Measurements from ENCODE around the gene FOSL2.

Gene FOSL2

GRCh38 chr2:28378679-28379584 is 13.7 kb upstream of the FOSL2 start:
- H3K56ac ChIP-seq (ENCODE audit: low read length) = no peak overlapping the region
- no peak overlapping the region for H2BK120ac ChIP-seq (ENCODE audit: low read depth, low read length)
- H3K4me1 ChIP-seq (ENCODE audit: control insufficient read depth, low read depth, low read length) = no peaks in the 10 kb centered on the region
- no peaks in the 10 kb centered on the region for H3K36me3 ChIP-seq (ENCODE audit: control insufficient read depth, insufficient read depth, low read length)
- no peaks in the 10 kb centered on the region for H3K79me2 ChIP-seq (ENCODE audit: control insufficient read depth, insufficient read depth, low read length)
- DNase-seq = no peak
- no peak overlapping the region for H3K4ac ChIP-seq (ENCODE audit: low read depth, low read length)
- no peak overlapping the region for H3K4me2 ChIP-seq (ENCODE audit: low read length)
- no peaks in the 10 kb centered on the region for H3K27me3 ChIP-seq (ENCODE audit: insufficient read depth, low read length, poor library complexity)
- no peak overlapping the region for H3K27ac ChIP-seq (ENCODE audit: low read depth, low read length)
- H2AK5ac ChIP-seq (ENCODE audit: low read length) = no peak overlapping the region
- no peak overlapping the region for H3K9ac ChIP-seq (ENCODE audit: low read length)
- no peak overlapping the region for H3K4me3 ChIP-seq (ENCODE audit: low read length)
- H2BK15ac ChIP-seq (replicated peaks; ENCODE audit: low read depth) = no peak overlapping the region
- no peak overlapping the region for H4K5ac ChIP-seq (ENCODE audit: low read length)
- H3K79me1 ChIP-seq (ENCODE audit: low read length) = no peaks in the 10 kb centered on the region
- no peak overlapping the region for H3K18ac ChIP-seq (ENCODE audit: low read length)
- no peak overlapping the region for H4K8ac ChIP-seq (ENCODE audit: low read depth, low read length)
- no peak overlapping the region for H2BK5ac ChIP-seq (ENCODE audit: low read length)
- no CpG with 5 or more reads among the region's 16 CpGs for WGBS (ENCODE audit: extremely low coverage, insufficient coverage, low lambda C conversion rate)
- no peak overlapping the region for H3K23ac ChIP-seq (ENCODE audit: low read length)

GRCh38 chr2:28380219-28380618 is 12.4 kb upstream of the FOSL2 start:
- no peak overlapping the region for H2BK5ac ChIP-seq (ENCODE audit: low read length)
- H2BK15ac ChIP-seq (replicated peaks; ENCODE audit: low read depth) = no peak overlapping the region
- no peak overlapping the region for H3K9ac ChIP-seq (ENCODE audit: low read length)
- no peaks in the 10 kb centered on the region for H3K79me2 ChIP-seq (ENCODE audit: control insufficient read depth, insufficient read depth, low read length)
- no peak overlapping the region for H3K18ac ChIP-seq (ENCODE audit: low read length)
- no peak overlapping the region for H3K56ac ChIP-seq (ENCODE audit: low read length)
- WGBS (ENCODE audit: extremely low coverage, insufficient coverage, low lambda C conversion rate) = no CpG with 5 or more reads among the region's 6 CpGs
- H3K27me3 ChIP-seq (ENCODE audit: insufficient read depth, low read length, poor library complexity) = no peaks in the 10 kb centered on the region
- no peak overlapping the region for H2BK120ac ChIP-seq (ENCODE audit: low read depth, low read length)
- no peak overlapping the region for H2AK5ac ChIP-seq (ENCODE audit: low read length)
- no peaks in the 10 kb centered on the region for H3K36me3 ChIP-seq (ENCODE audit: control insufficient read depth, insufficient read depth, low read length)
- no peak overlapping the region for H4K5ac ChIP-seq (ENCODE audit: low read length)
- no peak overlapping the region for H3K4me3 ChIP-seq (ENCODE audit: low read length)
- no peak overlapping the region for H3K23ac ChIP-seq (ENCODE audit: low read length)
- no peak overlapping the region for H3K4ac ChIP-seq (ENCODE audit: low read depth, low read length)
- H3K4me1 ChIP-seq (ENCODE audit: control insufficient read depth, low read depth, low read length) = no peaks in the 10 kb centered on the region
- H3K27ac ChIP-seq (ENCODE audit: low read depth, low read length) = no peak overlapping the region
- DNase-seq = no peak
- H4K8ac ChIP-seq (ENCODE audit: low read depth, low read length) = no peak overlapping the region
- H3K79me1 ChIP-seq (ENCODE audit: low read length) = no peaks in the 10 kb centered on the region
- no peak overlapping the region for H3K4me2 ChIP-seq (ENCODE audit: low read length)

DNA sequence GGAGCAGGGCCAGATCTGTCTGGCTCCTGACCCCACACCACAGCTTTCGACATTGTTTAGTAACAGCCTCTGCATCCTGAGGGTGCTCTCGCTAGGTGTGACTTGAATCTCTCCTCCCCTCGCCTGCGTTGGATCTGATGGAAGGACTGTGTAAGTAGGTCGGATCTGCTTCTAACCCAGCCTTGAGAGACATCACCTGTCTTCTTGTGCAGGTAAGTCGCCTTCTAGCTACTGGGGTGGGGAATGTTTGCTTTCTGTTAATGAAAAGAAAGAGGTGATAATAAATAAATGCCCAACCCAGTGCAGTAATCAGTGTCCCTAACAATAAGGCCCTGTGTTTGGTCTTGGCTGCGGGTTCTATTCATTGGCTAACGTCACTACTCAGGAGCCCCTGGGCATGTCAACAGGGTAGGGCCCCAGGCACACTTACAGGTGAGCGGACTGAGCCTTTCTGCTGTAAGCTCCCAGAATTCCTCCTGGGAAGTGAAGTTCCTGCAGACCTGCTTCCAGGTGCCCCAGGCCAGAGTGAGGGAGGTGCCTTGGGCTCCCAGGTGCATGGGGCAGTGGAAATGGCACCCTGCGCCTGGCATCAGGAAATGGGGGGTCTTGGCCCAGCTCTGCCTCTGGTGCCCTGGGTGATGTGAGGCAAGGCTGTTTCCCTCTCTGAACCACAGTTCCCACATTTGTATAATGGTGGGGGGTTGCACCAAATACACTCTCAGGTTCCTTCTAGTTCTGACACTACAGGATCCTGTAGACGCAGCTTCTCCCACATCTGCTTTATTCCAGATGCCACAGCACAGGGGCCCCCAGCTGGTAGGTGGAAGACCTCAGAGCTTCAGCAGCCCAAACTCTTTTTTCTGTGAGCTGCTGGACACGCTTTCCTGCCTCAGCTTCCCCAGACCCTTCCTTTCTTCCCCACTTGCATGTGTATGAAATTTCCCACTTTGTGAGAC is 11.2 kb upstream of the FOSL2 start:
- Histone ChIP-seq H3K36me3 (ENCODE audit: control insufficient read depth, insufficient read depth, low read length) (no peaks in the 10 kb centered on the region), H3K27me3 (ENCODE audit: insufficient read depth, low read length, poor library complexity) (no peaks in the 10 kb centered on the region), H3K56ac (ENCODE audit: low read length) (no peak overlapping the region), H3K79me2 (ENCODE audit: control insufficient read depth, insufficient read depth, low read length) (no peaks in the 10 kb centered on the region), H3K18ac (ENCODE audit: low read length) (no peak overlapping the region), H2BK120ac (ENCODE audit: low read depth, low read length) (no peak overlapping the region), H3K9ac (ENCODE audit: low read length) (no peak overlapping the region), H3K27ac (ENCODE audit: low read depth, low read length) (no peak overlapping the region), H2BK15ac (replicated peaks; ENCODE audit: low read depth) (no peak overlapping the region), H3K4me3 (ENCODE audit: low read length) (no peak overlapping the region), H4K8ac (ENCODE audit: low read depth, low read length) (no peak overlapping the region), H3K4me2 (ENCODE audit: low read length) (no peak overlapping the region), H4K5ac (ENCODE audit: low read length) (no peak overlapping the region), H2BK5ac (ENCODE audit: low read length) (no peak overlapping the region), H2AK5ac (ENCODE audit: low read length) (no peak overlapping the region), H3K4ac (ENCODE audit: low read depth, low read length) (no peak overlapping the region), H3K79me1 (ENCODE audit: low read length) (no peaks in the 10 kb centered on the region), H3K23ac (ENCODE audit: low read length) (no peak overlapping the region), H3K4me1 (ENCODE audit: control insufficient read depth, low read depth, low read length) (no peaks in the 10 kb centered on the region)
- WGBS (ENCODE audit: extremely low coverage, insufficient coverage, low lambda C conversion rate) = no CpG with 5 or more reads among the region's 12 CpGs
- DNase-seq = no peak

GRCh38 chr2:28382755-28383154 is 9.9 kb upstream of the FOSL2 start:
- H3K4me1 ChIP-seq (ENCODE audit: control insufficient read depth, low read depth, low read length) = no peaks in the 10 kb centered on the region
- H2BK120ac ChIP-seq (ENCODE audit: low read depth, low read length) = no peak overlapping the region
- H3K9ac ChIP-seq (ENCODE audit: low read length) = no peak overlapping the region
- WGBS (ENCODE audit: extremely low coverage, insufficient coverage, low lambda C conversion rate) = no CpG with 5 or more reads among the region's 7 CpGs
- no peak for DNase-seq
- no peaks in the 10 kb centered on the region for H3K27me3 ChIP-seq (ENCODE audit: insufficient read depth, low read length, poor library complexity)
- no peak overlapping the region for H4K5ac ChIP-seq (ENCODE audit: low read length)
- no peak overlapping the region for H3K23ac ChIP-seq (ENCODE audit: low read length)
- no peak overlapping the region for H3K4me2 ChIP-seq (ENCODE audit: low read length)
- no peak overlapping the region for H4K8ac ChIP-seq (ENCODE audit: low read depth, low read length)
- no peaks in the 10 kb centered on the region for H3K79me1 ChIP-seq (ENCODE audit: low read length)
- H2BK15ac ChIP-seq (replicated peaks; ENCODE audit: low read depth) = no peak overlapping the region
- H2AK5ac ChIP-seq (ENCODE audit: low read length) = no peak overlapping the region
- no peaks in the 10 kb centered on the region for H3K79me2 ChIP-seq (ENCODE audit: control insufficient read depth, insufficient read depth, low read length)
- no peak overlapping the region for H3K27ac ChIP-seq (ENCODE audit: low read depth, low read length)
- no peak overlapping the region for H3K4me3 ChIP-seq (ENCODE audit: low read length)
- no peak overlapping the region for H3K4ac ChIP-seq (ENCODE audit: low read depth, low read length)
- no peak overlapping the region for H3K18ac ChIP-seq (ENCODE audit: low read length)
- H2BK5ac ChIP-seq (ENCODE audit: low read length) = no peak overlapping the region
- no peak overlapping the region for H3K56ac ChIP-seq (ENCODE audit: low read length)
- no peaks in the 10 kb centered on the region for H3K36me3 ChIP-seq (ENCODE audit: control insufficient read depth, insufficient read depth, low read length)

- no peak overlapping the region for H3K27ac ChIP-seq (ENCODE audit: low read depth, low read length)
- no peak for DNase-seq
- H3K36me3 ChIP-seq (ENCODE audit: control insufficient read depth, insufficient read depth, low read length) = no peaks in the 10 kb centered on the region
- peaks cover 4% of the 10 kb centered on the region for H3K4me1 ChIP-seq (ENCODE audit: control insufficient read depth, low read depth, low read length)
- no peak overlapping the region for H3K9ac ChIP-seq (ENCODE audit: low read length)
- no peak overlapping the region for H3K23ac ChIP-seq (ENCODE audit: low read length)
- H3K79me2 ChIP-seq (ENCODE audit: control insufficient read depth, insufficient read depth, low read length) = no peaks in the 10 kb centered on the region
- no peaks in the 10 kb centered on the region for H3K79me1 ChIP-seq (ENCODE audit: low read length)
- no peak overlapping the region for H2AK5ac ChIP-seq (ENCODE audit: low read length)
- H3K56ac ChIP-seq (ENCODE audit: low read length) = no peak overlapping the region
- H3K18ac ChIP-seq (ENCODE audit: low read length) = no peak overlapping the region
- no peak overlapping the region for H4K5ac ChIP-seq (ENCODE audit: low read length)
- H2BK5ac ChIP-seq (ENCODE audit: low read length) = no peak overlapping the region
- no peak overlapping the region for H3K4me2 ChIP-seq (ENCODE audit: low read length)
- no peak overlapping the region for H3K4ac ChIP-seq (ENCODE audit: low read depth, low read length)
- no peak overlapping the region for H2BK120ac ChIP-seq (ENCODE audit: low read depth, low read length)
- H3K4me3 ChIP-seq (ENCODE audit: low read length) = no peak overlapping the region
- no peak overlapping the region for H2BK15ac ChIP-seq (replicated peaks; ENCODE audit: low read depth)
- no peak overlapping the region for H4K8ac ChIP-seq (ENCODE audit: low read depth, low read length)
- no peaks in the 10 kb centered on the region for H3K27me3 ChIP-seq (ENCODE audit: insufficient read depth, low read length, poor library complexity)
- no CpG with 5 or more reads among the region's 6 CpGs for WGBS (ENCODE audit: extremely low coverage, insufficient coverage, low lambda C conversion rate)
Measured at GRCh38 chr2:28387082-28387960, 5.3 kb upstream of the FOSL2 start.
